ENCODE data around the gene VPS37B.

The VPS37B gene

DNA sequence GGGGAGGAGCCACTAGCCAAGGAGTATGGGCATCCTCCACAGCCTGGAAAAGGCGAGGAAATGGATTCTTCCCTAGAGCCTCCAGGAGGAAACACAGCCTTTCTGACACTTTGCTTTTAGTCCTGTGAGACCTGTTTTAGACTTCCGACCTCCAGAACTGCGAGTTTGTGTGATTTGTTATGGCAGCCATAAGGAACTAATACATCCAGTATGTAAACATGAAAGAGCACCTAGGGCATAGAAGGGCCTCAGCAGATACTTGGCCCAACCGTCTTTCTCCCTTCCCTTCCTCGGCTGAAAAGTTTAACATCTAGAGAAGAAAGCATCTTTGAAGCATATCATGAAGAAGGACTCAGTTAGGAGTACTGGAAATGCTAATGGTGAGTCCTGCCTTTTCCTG, 57.1 kb downstream of the VPS37B start:
- DNase-seq: no peak

DNA sequence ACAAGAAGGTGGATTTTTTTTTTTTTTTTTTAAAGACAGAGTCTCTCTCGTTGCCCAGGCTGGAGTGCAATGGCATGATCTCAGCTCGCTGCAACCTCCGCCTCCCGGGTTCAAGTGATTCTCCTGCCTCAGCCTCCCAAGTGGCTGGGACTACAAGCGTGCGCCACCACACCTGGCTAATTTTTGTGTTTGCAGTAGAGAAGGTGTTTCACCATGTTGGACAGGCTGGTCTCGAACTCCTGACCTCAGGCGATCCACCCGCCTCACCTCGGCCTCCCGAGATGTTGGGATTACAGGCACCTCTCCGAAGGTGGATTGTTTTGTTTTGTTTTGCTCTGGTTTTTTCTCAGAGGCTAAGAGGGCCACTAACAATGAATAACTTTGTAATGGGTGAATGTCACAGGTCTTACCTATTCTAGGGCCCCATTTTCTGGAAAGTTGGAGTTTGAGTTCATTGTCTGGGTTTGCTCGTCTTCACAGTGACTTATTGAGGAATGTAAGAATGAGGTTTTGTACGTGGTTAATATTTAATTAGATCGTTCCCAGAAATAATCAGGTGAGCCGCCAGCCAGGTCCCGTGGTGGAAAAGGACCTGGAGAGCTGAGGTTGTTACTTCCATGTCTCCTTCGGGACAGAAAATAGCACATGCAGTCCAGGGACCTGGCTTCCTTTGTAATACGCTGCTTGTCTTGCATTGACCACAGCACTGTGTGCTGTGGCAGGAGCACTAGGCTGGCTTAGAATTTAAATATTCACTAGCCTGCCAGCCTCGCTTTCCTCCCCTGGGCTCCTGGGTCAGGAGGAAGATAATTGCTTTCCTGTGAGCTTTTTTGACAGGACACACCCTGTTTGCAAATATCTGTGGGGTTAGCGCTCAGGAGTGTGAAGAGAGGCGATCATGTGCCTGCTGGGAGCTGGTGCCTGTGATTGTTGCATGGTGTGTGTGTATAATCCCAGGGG, 58.3 kb downstream of the VPS37B start:
- DNase-seq: no peak

DNA sequence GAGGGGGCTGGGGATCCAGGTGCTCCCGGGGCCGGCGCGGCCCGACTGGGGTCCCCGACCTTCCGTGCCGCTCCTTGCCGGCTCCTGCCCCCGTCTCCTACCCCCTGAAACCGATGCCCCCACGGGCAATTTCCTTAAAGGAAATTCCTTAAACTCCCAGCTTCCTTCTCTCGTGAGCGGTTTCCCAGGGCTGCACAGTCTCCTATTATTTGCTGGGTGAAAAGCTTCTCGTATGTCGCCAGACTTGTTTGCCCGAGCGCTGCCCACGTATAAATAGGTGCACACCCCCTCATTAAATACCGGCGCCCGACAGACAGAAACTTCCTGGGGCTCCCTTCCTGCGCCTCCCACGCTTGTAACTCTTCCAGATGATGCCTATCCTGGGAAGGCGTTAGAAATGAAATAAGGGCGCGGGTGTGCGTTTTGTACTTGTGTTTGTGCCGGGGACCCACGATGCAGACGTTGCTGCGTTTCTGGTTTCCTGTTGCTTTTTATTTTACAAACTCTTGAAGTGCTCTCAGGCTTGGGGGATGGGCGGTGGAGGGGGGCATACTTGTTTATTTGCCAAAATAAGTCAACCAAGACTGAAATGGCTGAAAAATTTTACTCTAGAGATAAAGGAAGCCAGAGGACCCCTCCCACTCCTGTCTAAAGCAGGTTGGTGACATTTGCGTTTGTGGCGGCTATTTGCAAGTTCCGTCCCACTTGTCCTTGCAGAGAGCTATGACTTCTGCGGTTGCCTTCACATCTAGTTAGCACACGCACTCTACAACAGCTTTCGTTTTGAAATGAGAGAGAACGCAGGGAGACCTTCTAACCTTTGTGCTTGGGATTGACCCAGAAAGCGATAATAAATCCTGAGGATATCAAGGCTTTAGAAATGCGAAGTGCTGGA, 59.6 kb downstream of the VPS37B start:
- DNase-seq: no peak

DNA sequence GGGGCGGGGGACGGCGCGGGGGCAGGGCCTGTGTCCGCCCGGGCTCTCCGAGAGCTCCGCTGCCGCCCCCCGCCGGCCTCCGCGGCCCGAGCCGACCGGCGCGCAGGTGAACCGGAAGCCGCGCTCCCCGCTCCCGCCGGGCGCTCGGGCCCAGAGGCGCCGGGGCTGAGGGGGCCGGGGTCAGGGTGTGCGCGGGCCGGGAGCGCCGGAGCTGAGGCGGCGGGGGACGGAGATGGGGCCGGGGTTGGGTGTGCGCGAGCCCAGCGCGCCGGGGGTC, 60.2 kb downstream of the VPS37B start:
- no peak for DNase-seq

DNA sequence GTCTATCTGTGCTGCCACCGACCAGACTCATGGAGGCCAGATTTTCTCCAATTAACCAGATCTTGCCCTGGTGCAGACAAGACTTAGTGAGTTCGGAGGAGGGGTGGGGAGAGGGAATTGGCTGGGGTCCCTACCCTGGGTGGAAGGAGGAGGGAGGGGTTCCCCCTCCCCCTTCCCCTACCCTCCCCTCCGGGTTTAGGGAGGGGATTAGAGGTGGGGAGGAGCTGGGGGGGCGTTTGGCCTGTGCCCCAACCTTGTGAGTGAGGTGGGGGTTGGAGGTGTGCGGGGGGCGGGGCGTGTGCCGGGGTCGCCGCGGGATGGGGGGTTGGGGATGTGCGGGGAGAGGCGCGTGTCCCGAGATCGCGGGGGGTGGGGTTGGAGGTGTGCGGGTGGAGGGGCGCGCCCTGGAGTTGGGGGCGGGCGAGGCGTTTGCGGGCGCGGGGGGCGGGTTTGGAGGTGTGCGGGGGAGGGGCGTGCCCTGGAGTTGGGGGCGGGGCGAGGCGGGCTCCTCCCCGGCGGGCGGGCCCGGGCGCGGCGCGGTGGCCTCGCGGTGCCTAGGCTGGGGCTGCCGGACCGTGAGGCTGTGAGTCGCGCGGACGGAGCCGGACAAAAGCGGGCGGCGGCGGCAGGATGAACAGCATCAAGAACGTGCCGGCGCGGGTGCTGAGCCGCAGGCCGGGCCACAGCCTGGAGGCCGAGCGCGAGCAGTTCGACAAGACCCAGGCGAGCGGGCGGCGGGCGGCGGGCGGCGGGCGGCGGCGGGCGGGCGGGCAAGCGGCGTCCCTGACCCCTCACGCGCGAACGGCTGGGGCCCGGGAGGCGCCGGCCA, 60.8 kb downstream of the VPS37B start, which contains the start of gene HIP1R:
TSS of gene HIP1R (plus strand) at position 537 of the 829 bp plus-strand sequence. CDS start at position 631, 94 bp downstream.
- DNase-seq: no peak

DNA sequence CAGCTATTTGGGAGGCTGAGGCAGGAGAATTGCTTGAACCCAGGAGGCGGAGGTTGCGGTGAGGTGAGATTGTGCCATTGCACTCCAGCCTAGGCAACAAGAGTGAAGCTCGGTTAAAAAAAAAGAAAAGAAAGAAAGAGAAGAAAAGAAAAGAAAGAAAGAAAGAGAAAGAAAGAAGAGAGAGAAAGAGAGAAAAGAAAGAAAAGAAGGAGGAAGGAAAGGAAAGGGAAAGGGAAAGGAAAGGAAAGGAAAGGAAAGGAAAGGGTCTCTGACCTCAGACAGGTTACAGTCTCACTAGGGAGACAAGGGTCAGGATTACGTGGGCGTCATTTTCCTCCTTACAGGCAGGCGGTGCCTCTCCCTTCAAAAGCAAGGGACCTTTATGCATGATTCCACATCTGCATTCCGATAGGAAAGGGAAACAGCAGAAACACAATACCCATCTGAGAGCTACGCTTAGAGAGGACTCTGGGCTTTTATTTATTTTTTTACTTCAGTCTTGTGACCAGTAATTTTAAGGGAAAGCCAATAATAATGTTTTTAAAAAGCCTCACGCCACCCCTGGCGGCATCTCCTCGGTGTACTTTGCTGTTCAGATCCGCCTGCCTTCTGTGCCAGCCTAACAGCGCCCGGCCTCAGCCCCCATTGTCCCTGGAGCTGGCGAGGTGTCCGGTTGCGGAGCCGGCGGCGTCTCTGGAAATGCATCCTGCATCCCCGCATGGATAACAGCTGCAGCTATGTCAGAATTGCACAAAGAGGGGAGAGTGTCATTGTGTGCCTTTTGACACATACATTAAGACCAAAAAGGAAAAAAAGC, 61.6 kb downstream of the VPS37B start:
- peak; percentile 29 for DNase-seq

DNA sequence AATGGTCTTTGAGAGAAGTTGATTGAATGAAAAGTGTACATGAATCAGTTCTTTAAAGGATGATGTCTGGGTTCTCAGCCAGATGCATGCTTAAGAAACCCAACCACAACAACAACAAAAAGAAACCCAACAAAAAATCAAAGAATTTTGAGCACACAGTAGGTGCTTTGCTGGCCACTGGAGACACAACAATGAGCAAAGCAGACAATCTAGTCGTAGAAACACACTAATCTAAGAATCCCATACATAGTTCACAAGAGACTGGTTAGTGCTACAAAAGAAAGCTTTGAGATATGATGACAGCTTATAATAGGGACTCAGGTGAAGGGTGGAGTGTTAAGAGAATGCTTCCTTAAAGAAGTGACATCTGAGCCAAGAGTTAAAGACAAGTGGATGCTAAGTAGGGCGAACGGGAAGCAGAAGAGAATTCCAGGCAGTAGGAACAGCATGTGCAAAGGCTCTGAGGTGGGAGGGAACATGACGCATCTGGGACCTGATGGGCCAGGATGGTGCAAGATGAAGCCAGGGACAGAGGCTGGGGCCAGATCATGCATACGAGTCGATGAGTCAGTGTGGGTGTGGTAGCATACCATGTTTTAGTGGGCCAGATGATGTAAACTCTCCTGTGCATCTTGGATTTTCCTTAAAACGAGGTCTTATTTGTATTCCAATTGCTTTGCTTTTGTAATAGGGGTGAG, 65.3 kb downstream of the VPS37B start:
- DNase-seq: peak; percentile 60

DNA sequence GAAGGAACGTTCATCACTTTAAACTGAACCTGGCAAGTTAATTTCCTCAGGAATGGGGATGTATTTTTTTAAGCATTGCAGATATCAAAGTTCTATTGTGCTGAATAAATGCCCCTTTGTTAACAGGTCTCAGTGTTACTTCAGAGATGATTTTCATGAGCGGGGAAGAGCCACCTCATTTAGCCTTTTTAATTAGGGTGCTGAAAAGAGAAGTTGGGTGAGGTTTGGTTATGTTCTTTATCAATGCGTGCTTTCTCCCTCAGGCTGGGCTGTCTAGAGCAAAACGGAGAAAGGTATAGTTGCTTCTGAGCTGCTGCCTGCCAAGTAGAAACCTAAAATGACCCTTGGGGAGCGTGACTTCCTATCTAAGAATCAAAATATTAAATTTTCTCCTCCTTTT, 68.7 kb downstream of the VPS37B start:
- no peak for DNase-seq

DNA sequence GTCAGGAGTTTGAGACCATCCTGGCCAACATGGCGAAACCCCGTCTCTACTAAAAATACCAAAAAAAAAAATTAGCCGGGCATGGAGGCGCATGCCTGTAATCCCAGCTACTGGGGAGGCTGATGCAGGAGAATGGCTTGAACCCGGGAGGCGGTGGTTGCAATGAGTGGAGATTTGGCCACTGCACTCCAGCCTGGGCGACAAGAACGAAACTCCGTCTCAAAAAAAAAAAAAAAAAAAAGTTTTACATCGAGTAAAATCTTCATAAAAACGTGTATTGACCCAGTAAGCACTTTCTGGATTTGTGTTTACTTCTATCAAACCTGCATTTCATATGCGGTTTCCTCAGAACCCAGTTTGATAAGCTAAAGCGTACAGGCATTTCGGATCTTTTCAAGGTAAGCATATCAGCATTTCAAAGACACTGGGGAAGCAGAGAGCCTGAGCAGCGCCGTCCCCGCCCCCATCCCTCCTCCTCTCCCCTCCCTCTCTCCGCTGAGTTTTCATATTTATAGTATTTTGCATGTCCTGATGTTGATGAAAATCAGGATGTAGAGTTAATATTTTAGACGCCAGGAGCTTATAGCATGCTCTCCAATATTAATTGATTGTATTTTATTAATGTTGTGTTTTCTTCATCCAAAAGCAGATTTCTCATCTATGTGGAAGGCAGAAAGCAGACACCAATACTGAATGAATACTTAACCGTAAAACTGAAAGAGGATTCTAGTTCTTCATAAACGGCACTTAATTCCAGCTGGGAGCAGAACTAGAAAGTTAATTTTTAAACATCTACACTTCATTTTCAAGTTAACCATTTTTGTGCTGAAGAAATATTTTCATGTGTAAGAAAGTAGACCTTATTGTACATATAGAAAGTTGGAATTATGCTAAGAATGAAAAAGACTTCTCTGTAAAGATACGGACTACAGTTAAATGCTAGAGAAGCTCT, 69.9 kb downstream of the VPS37B start:
- DNase-seq: no peak

DNA sequence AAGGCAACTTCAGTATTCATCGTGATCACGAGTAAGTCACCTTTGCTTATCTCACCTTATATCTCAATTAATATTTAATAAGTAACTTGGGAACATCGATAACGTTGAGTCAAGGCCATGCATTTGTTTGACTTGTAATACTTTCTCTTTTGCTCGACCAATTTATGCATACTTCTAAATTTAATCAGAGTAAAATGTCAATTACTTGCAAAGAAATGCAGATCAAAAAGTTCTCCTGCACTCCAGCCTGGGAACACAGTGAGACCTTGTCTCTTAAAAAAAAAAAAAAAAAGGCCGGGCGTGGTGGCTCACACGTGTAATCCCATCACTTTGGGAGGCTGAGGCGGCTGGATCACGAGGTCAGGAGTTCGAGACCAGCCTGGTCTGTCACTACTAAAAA, 72.5 kb downstream of the VPS37B start:
- DNase-seq: no peak

DNA sequence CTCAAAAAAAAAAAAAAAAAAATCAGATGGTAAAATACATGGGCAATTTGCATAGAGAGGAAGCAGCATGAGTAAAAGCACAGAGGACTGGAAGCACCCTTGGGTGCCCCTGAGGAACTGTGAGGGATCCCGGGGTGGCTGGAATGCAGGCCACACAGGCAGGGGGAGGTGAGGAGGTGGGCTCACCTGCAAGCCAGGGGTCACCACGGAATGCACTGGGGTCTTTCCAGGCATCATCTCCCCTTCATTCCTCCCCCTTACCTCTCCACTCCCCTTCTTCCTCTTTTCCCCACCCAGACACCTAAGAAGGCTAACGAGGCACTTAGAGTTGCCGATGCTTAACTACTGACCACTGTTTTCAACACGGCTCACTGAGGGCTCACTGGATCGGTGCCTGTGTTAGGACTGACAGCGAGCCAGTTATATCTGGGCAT, 75.1 kb downstream of the VPS37B start:
- DNase-seq: no peak

DNA sequence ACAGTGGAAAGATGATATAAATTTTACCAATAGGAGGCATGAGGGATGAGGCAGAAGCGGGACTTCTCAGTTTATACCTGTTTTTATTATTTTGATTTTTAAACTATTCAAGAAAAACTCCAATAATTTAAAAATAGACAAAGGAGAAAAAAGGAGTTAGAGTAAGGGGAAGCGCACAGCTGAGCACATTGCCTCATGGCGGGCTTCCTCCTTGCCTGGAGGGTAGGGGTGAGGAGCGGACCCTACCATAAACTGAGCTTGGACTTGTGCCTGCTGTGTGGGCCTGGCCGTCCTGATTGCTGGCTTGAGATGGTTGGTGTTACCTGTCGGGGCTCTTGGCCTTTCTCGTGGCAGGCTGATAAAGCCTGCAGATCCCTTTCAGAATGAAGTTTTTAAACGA, 75.8 kb downstream of the VPS37B start:
- no peak for DNase-seq

DNA sequence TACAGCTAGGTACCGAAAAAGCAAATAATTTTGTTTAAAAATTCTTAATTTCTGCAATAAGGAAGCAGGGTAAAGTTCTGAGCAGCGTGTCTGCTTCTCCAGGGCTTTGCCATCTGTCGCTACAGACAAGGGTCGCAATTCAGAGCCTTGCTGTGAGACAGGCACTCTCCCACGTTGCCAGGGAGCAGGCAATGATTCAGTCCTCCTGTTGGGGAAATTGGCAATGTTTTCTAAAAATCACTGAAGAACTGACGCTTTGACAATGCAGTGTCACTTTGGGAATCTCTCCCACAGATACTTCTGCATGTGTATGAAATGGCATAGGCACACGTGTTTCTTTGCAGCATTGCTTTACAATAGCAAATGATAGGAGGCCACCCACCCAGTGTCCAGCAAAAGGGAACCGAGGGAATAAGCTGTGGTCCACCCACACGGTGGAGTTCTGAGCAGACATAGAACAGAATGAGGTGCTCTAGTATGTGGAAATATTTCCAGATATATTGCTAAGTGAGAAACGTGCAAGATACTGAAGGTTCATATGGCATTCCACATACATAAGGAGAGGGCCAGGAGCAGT, 76.6 kb downstream of the VPS37B start:
- DNase-seq: no peak

All from fibroblast of skin of scalp (primary cell).